Activated CD8-positive, alpha-beta memory T cell treated with anti-CD3 and anti-CD28 coated beads for 36 hours (primary cell): Measurements from ENCODE around the gene GORASP1. TPM values are rescaled to one million over a fixed set of nuclear protein-coding genes. Genes with fewer than 3 reads are reported as not detected.

Experiments used
- CTCF ChIA-PET: fragments of 350-600 bp; sonication (Branson Sonifier 250); formaldehyde crosslinking; loops from one replicate; lab custom pipeline; 2021; ENCODE audit warnings: antibody characterized with exemption; lab: Charles Lee
- POLR2A ChIA-PET: fragments of 350-600 bp; sonication (Branson Sonifier 250); formaldehyde crosslinking; loops from one replicate; lab custom pipeline; 2021; ENCODE audit warnings: antibody characterized with exemption; lab: Charles Lee
- total RNA-seq, 2 experiments: library from RNA; stranded (reverse); gene quantifications; one replicate each; pipeline ENCODE4 v1.2.3, GENCODE V29; 2021

Gene GORASP1
- total RNA-seq, 2 experiments from 2014 or later = 22.3 to 24.2 TPM

DNA sequence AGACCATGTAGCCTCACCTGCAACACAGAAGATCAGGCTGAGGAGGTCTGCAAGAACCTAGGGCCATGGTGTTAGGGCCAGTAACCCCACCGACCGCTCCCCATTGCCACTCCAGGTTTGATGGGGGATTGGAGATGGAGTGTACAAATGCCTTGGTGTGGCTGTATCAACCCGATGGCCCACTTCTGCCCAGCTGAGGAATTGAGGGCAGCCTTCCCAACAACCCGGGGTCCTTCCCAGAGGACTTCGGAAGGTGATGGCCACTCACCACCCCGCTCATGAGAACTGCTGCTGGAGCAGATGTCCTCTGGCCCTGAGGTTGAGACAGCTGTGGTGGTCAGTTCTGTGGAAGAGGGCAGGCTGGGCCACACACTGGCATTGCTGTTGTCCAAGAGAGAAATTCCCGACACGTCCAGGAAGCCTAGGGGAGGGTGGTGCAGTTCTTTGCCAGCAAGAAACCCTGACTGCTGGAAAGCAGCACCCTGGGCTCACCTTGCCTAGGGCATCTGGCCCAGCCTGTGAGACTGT lies 8.9 kb downstream of the GORASP1 start:
- ChIA-PET POLR2A (no interaction called here), CTCF (interaction anchor here (0.8 kb wide), 1 partner anchor 193 kb away, joined by 3 read pairs; no protein-coding TSS in a partner anchor)

DNA sequence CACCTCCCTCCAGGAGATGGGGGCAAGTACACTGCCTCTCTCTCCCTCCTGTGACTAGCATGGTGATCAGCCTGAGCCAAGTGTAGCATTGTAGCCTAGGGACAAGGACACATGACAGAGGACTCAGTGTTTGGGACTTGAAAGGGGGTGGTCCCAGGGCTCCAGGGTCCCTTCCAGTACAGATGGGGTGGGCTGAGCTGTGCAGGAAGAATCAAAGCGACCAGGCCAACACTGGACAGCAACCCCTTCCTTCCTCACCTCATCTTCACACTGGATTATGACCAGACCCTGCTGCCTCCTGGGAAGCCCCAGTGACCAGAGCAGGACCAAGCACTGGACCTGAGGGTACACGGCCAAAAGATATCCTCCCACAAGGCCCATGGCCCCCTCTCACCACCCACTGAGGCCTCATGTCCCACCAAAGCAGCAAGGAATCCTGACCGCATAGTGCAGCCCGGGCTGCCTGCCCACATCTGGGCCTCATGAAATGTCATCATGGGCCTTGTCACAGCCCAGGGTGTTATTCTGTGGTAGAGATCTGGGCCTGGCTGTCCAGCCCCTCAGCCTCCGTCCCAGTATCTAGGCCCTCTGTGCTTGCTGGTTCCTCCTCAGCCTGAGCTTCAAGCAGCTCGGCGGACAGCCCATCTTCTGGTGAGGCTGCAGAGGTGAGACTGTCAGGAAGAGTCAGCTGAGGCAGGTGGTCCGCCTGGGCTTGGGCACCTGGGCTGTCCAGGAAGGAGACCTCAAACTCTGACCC lies 9.5 kb downstream of the GORASP1 start:
- ChIA-PET POLR2A (no interaction called here), CTCF (interaction anchor here (0.8 kb wide), 1 partner anchor 194 kb away, joined by 3 read pairs; no protein-coding TSS in a partner anchor)

DNA sequence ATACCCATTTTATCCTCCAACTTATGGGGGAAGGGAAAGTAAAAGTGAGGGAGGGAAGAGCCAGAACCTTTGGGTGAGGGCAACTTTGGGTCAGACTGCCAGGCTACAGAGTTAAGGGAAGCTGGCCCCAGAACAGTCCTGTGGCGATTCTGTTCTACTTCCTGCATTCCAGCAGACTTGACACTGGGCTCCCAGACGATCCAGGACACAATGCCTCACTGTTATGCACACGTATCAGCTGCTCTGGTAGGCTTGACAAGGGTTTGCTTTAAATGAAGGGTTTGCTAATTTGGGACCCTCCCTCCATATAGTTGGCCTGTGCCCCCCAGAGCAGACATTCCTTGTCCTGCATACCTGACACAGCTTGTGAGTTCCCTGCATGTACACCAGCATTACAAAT lies 10.7 kb downstream of the GORASP1 start:
- CTCF ChIA-PET = interaction anchor here (1.1 kb wide), 1 partner anchor 11 kb away, joined by 3 read pairs; the partner anchor contains the start of genes GORASP1 and TTC21A
- POLR2A ChIA-PET = no interaction called here

DNA sequence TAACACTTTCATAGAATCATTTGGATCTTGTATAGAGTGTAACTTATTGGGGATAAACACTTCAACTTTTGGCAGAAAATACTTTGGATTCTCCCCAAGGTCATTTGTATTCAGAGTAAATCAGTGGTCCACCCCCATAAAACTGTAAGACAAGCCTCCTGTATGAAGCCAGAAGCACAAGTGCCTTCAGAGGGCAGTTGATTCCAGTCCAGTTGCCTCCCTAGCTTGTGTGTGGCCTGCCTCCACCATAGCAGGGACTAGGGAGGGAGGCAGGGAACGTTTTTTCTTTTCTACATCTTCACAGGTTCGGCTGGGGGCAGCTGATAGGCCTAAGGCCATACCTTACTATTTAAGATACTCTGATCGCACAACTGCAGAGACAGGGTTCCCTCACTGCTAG lies 11.6 kb downstream of the GORASP1 start:
- POLR2A ChIA-PET = no interaction called here
- CTCF ChIA-PET = interaction anchor here (1.0 to 1.1 kb wide), 2 partner anchors 10 to 12 kb away, joined by 3 read pairs; partner anchors contain the start of genes GORASP1 and TTC21A

DNA sequence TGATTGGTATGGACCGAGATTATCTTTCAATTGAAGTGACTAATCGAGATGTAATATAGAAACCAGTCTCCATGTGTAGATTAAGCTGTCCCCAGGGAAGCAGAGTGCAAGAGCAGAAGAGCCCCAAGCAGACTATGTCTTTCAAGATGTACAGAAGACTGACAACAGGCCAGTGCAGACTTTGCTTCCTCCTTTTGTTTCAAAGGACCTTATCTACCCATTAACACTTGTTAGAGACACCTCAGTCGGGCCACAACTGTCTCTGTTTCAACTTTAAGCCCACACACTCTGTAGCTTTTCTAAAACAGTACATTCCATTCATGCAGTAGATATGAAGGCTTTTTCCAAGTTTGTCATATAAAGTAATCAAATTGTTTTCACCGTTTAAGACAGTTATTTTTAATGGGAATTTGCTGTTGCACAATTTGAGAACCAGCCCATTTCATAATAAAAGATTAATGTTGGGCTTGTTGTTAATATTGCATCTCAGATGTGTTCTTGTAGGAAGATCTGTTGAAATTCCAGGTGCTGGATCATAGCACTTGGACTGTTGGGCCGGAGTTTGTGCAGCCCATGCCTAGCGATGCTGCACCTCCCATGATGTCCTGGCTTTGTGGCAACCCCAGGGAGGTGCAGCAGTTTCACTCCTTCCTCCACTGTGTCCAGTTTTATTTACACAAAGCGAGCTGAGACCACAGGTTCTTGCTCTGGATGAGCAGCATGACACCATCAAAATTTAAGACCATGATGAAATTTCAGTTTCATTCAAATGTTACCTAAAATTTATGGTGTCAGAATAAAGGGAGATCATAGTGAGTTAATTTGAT lies 12.4 kb downstream of the GORASP1 start:
- ChIA-PET CTCF (interaction anchor here (0.6 to 1.0 kb wide), 2 partner anchors 11 to 27 kb away, joined by 3 read pairs; no protein-coding TSS in a partner anchor), POLR2A (no interaction called here)

DNA sequence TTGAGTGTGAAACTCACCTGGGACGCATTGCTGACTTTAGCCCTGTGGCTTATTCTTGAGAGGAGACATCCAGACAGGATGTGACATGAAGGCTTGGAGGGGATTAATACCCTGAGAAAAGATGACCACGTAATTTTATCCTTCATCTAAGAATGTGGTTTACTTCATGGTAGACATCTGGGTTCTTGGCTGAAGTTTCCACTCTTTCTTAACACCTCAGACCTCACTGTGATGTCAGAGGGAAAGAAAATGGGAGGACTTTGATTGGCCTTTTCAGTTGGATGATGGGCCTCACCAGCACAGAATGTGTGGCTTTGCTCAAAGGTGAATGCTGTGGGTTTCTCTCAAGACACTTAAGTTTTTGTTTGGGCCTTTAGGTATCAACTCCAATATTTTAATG lies 16.5 kb downstream of the GORASP1 start:
- ChIA-PET CTCF (no interaction called here), POLR2A (no interaction called here)

DNA sequence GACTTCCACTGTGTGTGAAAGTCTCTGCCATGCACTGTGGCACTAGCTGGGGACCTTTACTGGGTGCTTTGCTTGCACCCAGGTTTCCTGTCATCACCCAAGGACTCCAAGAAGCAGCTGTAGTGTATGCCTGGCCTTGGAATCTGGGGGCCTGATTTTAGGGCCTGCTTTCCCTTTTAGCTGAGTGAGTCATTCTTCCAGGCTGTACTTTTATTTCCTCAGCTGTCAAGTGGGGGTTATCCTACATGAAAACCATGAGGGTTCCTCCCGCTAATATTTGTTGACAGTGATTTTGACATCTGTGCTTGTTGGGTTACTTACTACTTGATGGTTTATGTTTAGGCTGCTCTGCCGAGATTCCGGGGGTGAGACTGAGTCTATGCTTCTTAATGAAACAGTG lies 18.5 kb downstream of the GORASP1 start:
- CTCF ChIA-PET = interaction anchor here (1.3 kb wide), 1 partner anchor 199 kb away, joined by 4 read pairs; no protein-coding TSS in a partner anchor
- POLR2A ChIA-PET = interaction anchor here (0.5 kb wide), 1 partner anchor 597 kb away, joined by 3 read pairs; no protein-coding TSS in a partner anchor

DNA sequence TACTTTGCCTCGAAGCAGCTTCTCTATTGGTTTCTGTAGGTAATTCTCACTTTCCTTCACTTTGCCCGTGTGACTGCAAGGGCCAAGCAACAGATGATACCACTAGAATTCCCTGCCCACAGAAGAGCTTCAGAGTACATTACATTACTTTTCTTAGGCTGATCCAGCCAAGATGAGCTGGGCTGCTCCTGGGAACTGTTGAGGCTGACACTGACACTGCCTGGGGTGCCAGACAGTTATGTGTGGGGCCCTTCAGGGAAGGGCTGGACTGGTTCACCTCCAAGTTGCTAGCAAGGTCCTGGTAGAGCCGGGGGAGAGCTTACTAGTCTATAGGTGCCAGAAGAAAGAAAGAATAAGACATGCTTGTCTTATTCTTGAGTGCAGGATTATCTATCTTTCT lies 19.0 kb downstream of the GORASP1 start:
- ChIA-PET POLR2A (interaction anchor here (0.5 kb wide), 1 partner anchor 596 kb away, joined by 3 read pairs; no protein-coding TSS in a partner anchor), CTCF (interaction anchor here (1.3 kb wide), 1 partner anchor 200 kb away, joined by 4 read pairs; no protein-coding TSS in a partner anchor)

DNA sequence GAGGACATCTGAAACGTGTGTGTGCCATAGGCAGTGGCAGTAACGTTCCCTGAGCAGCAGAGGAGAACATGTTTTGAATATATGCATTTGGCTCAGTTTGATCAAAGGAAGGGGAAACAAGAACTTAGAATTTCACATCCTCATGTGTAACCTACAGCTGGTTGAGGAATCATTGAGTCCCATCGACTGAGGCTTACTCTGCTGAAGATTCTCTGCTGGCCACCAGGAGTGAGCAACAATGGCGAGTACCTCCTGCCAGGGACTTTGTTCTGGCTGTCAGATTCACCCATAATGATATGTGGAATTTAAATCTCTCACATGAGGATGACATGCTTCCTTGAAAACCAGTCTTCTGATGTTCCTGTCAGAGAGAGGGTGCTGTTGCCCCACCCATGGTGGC lies 21.3 kb downstream of the GORASP1 start:
- CTCF ChIA-PET = no interaction called here

DNA sequence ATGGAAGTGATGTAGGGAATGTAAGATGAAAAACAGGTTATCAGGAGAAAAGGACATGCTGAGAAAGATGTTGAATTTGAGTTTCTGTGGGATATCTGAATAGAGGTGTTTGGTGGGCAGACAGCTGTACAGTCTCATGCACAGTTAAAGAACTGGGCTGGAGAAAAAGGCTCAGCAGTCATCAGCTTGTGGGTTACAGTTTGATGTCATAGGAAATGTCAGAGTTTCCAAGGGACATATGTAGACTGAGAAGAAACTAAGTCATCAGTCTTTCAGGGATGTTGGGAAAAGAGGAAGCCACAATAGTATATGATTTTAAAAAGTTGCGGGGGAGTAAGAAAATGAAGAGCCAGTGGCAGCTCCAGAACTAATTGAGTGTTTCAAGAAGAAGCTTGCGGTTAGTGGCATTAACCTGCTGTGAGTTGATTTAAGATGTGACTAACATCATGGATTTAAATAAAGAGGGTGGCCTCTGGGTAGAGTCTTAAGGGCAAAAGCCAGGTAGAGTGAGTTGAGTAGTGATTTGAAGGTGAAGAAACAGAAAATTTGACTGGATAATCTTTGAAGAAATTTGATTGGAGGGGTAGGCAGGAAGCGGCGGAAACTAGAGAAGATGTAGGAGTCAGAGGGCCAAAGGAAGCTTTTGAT lies 24.6 kb downstream of the GORASP1 start:
- ChIA-PET POLR2A (no interaction called here), CTCF (no interaction called here)

More for the DNA sequence above, 21.3 kb downstream of the GORASP1 start:
- POLR2A ChIA-PET = no interaction called here

DNA sequence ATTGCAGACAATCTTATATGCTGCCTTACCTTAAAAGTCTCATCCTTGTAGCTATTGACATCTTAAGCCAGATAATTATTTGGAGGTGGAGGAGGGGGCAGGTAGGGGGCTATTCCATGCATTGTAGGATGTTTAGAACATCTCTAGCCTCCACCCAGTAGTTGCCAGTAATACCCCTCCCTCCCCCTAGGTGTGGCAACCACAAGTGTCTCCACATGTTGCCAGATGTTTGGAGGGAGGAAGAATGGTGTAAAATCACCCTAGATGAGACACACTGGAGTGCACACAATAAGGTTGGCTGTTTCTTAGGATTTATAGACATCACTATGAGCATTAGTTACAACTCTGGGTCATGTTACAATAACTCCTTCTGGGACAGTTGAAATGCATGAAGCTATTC lies 27.4 kb downstream of the GORASP1 start:
- CTCF ChIA-PET = interaction anchor here (0.7 to 1.2 kb wide), 2 partner anchors 11 to 21 kb away, joined by 3 to 4 read pairs; no protein-coding TSS in a partner anchor
- POLR2A ChIA-PET = no interaction called here

DNA sequence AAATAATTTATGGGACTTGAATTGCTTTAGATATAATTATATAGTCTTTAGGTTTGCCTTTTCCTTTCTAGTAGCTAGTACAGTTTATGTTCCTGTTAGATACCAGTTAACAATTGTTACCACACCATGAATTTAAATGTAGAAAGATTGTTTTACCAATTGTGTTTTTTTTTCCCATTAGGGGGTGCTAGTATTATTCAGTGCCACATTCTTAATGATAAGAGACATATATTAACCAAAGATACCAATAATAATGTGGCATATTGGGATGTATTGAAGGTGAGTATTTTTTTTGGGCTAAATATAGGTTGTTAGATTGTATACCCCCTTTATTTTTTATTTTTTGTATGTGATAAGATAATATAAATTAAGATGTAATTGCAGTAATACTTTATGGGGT lies 27.9 kb downstream of the GORASP1 start:
- ChIA-PET POLR2A (no interaction called here), CTCF (interaction anchor here (0.7 kb wide), 1 partner anchor 20 kb away, joined by 4 read pairs; no protein-coding TSS in a partner anchor)

DNA sequence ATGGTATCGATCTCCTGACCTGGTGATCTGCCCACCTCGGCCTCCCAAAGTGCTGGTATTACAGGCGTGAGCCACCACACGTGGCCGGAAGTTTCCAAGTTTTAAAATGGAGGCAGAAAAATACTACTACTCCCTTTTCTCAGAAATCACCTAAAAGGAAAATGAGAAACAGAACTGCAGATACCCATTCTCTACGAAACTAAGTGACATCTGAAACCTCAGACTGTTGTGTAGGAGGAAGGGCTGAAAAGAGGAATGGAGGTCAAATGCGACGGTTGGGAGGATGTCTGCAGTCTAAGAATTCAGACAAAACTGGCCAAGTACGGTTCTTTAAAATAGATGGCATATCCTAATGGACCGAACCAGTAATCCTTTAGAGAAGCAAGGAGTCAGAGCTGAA lies 31.5 kb downstream of the GORASP1 start:
- CTCF ChIA-PET = no interaction called here
- POLR2A ChIA-PET = no interaction called here

DNA sequence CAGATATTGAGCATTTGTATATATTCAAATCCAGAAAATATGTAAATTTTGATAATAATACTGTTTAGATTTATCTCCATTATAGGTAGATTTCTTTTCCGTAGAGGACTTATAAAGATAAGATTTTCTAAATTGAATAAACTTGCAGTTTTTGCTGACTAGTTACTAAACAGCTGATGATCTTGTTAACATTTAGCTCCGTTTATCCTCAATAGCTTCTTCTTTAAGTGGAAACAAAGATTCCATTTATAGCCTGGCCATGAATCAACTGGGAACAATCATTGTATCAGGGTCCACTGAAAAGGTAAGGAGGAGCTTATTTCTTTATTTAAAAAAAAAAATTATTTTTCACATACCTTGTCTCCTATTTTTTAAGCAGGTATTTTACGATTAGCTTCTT lies 38.9 kb downstream of the GORASP1 start:
- POLR2A ChIA-PET = interaction anchor here (1.4 kb wide), 1 partner anchor 10 kb away, joined by 3 read pairs; no protein-coding TSS in a partner anchor
- CTCF ChIA-PET = interaction anchor here (1.0 kb wide), 1 partner anchor 12 kb away, joined by 3 read pairs; no protein-coding TSS in a partner anchor

DNA sequence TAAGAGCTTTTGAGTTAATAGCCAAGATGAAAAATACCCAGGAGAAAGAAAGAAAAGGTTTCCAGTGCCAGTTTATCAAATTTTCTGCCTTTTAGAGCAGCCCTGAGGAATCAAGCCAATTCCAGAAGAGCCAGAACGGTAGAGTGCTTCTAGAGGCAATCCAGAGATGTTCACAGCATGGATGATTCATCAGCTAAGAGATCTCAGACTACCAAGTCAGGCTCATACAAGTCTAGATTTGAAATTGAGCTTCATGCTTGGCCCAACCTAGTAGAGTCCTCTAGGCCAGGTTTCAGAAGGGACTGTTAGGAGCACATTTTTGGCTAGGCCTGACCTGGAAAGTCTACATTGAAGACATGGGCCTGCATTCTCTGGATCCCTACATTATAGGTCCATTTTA lies 40.1 kb downstream of the GORASP1 start:
- CTCF ChIA-PET = interaction anchor here (0.6 to 0.8 kb wide), 2 partner anchors 50 to 211 kb away, joined by 3 read pairs; no protein-coding TSS in a partner anchor
- POLR2A ChIA-PET = interaction anchor here (1.4 kb wide), 1 partner anchor 9 kb away, joined by 3 read pairs; no protein-coding TSS in a partner anchor

DNA sequence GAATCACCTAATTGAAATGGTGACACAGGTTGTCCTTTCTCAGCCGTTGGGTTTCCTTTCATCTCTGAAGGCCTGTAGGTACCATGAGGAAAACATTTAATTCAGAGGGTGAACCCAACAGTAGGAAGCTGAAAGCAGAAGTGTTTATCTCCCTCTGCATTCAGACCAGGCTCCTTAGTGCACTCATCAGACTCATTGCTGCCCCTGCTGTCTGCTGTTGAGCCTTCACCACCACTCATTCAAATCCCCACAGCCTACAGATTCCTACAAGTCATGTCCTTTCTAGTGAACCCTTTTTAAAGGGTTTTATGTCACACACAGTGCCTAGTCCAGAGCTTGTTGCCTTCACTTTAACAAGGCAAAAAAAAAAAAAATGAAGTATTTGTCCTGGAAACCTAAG lies 42.2 kb downstream of the GORASP1 start:
- CTCF ChIA-PET = no interaction called here
- POLR2A ChIA-PET = no interaction called here

DNA sequence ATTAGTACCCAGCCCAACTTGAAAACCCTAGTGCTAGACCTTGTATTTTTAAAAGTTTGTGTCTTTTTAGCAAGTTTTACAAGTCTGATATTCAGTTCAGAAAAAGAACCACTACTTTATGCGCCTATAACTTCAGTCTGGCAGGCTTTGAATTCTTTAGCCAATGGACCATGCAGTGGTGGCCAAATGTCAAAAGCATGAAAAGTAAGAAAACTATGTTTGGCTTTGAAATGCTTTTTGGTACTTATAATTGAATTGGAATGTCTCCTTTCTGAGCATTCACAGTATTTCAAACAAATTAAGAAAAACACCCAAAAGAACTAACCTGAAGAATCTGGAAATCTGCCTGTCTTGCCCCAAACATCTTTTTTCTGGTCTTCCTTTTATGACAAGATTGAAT lies 42.8 kb downstream of the GORASP1 start:
- ChIA-PET CTCF (no interaction called here), POLR2A (no interaction called here)

DNA sequence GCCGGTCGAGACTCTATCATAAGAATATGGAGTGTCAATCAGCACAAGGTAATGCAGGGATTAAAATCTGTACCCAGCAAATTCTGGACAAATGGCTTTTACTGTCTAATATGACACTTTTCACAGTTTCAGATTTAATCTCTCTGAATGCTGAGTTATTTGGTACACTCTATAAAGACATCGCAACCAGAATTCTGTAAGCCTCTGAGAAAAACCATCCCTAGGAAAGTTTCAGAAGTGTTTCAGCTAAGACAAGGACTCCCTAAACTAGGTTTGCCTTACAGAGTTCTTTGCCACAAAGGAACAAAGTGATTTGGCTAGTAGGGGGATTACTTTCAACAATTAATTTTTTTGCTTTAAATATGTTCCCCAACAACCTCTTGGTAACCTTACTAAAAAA lies 44.3 kb downstream of the GORASP1 start:
- POLR2A ChIA-PET = no interaction called here
- CTCF ChIA-PET = no interaction called here

DNA sequence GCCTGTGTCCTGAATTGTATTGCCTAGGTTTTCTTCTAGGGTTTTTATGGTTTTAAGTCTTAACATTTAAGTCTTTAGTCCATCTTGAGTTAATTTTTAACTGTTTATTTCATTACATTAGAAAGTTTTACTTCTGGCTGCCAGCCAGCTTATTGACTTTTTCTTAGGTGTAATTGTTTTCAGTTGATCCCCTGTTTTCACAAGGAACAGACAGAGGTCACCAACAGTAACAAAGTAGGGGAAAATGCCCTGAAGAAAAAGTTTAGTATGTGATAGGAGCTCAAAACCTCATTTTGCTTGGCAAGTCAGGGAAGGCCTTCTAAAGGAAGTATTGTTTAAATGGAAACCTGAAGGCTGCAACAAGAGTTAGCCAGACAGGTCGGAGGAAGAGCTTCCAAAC lies 45.2 kb downstream of the GORASP1 start:
- CTCF ChIA-PET = no interaction called here

More for the DNA sequence above, 45.2 kb downstream of the GORASP1 start:
- POLR2A ChIA-PET = interaction anchor here (0.6 kb wide), 1 partner anchor 45 kb away, joined by 3 read pairs; no protein-coding TSS in a partner anchor
